HepG2 (cell line): ENCODE measurements around the gene COPS4. TPM values are rescaled to one million over a fixed set of nuclear protein-coding genes. Genes with fewer than 3 reads are reported as not detected.

Experiments used
- CHCHD3 ChIP-seq: sonication (generic); formaldehyde crosslinking; IDR thresholded peaks from 2 replicates; pipeline ENCODE4 v1.8.0; 2022; ENCODE audit warnings: mild to moderate bottlenecking, missing genetic modification reagents, moderate library complexity
- CHD2 ChIP-seq: IDR thresholded peaks from 2 replicates; pipeline ENCODE4 v1.6.1; 2011; ENCODE audit warnings: low read depth, low read length, improper control_type of control experiment
- HOMEZ ChIP-seq: IDR thresholded peaks from 2 replicates; pipeline ENCODE4 v1.6.1; 2016; ENCODE audit warnings: low read depth
- MAF1 ChIP-seq: sonication (generic); formaldehyde crosslinking; IDR thresholded peaks from 2 replicates; pipeline ENCODE4 v1.5.0; 2020; ENCODE audit warnings: missing genetic modification reagents, borderline replicate concordance
- MAFK ChIP-seq, 2 experiments: IDR thresholded peaks in 1 of 2; conservative IDR thresholded peaks in 1 of 2; 2 replicates each; pipeline ENCODE4 v1.6.1; 2011; ENCODE audit warnings: improper control_type of control experiment in 2 of 2, low read length in 2 of 2
- MTA3 ChIP-seq: sonication (generic); formaldehyde crosslinking; IDR thresholded peaks from 2 replicates; pipeline ENCODE4 v1.4.0; 2020; ENCODE audit warnings: missing genetic modification reagents
- PHB2 ChIP-seq: fragments of 450-650 bp; IDR thresholded peaks from 2 replicates; pipeline ENCODE4 v1.6.1; 2018; ENCODE audit not compliant: partially characterized antibody
- RORA ChIP-seq: sonication (generic); formaldehyde crosslinking; IDR thresholded peaks from 2 replicates; pipeline ENCODE4 v1.5.0; 2020; ENCODE audit warnings: mild to moderate bottlenecking, missing genetic modification reagents, moderate library complexity
- SOX6 ChIP-seq, 2 experiments: fragments of 450-650 bp in 1 of 2; sonication (generic) in 1 of 2; formaldehyde crosslinking in 1 of 2; IDR thresholded peaks; 2 replicates each; pipeline versions ENCODE4 v1.4.0 to v1.6.1; 2017 to 2020; ENCODE audit warnings: antibody characterized with exemption in 1 of 2, mild to moderate bottlenecking in 1 of 2, missing genetic modification reagents in 1 of 2
- SYNCRIP ChIP-seq: fragments of 200-400 bp; formaldehyde crosslinking; IDR thresholded peaks from 2 replicates; pipeline ENCODE4 v1.6.1; 2018; ENCODE audit warnings: mild to moderate bottlenecking, low read depth, low read length; ENCODE audit not compliant: insufficient read depth
- THAP9 ChIP-seq: sonication (generic); formaldehyde crosslinking; IDR thresholded peaks from 2 replicates; pipeline ENCODE4; 2020; ENCODE audit warnings: missing genetic modification reagents, mild to moderate bottlenecking, borderline replicate concordance
- ZNF30 ChIP-seq: sonication (generic); formaldehyde crosslinking; IDR thresholded peaks from 2 replicates; pipeline ENCODE4 v1.5.0; 2020; ENCODE audit warnings: mild to moderate bottlenecking, missing genetic modification reagents
- ZNF318 ChIP-seq: sonication (generic); formaldehyde crosslinking; IDR thresholded peaks from 2 replicates; pipeline ENCODE4 v1.4.0; 2020; ENCODE audit warnings: mild to moderate bottlenecking, missing genetic modification reagents
- ZNF460 ChIP-seq: sonication (generic); formaldehyde crosslinking; IDR thresholded peaks from 2 replicates; pipeline ENCODE4 v1.5.1; 2020; ENCODE audit warnings: missing genetic modification reagents, mild to moderate bottlenecking, borderline replicate concordance
- ZNF543 ChIP-seq: sonication (generic); formaldehyde crosslinking; IDR thresholded peaks from 2 replicates; pipeline ENCODE4 v1.4.0; 2020; ENCODE audit warnings: mild to moderate bottlenecking, missing genetic modification reagents
- ZNF766 ChIP-seq: sonication (generic); formaldehyde crosslinking; IDR thresholded peaks from 2 replicates; pipeline ENCODE4 v1.5.0; 2020; ENCODE audit warnings: missing genetic modification reagents, borderline replicate concordance
- polyA plus RNA-seq, 8 experiments: library from polyadenylated mRNA; depleted of rRNA in 3 of 8; stranded (reverse) in 7 of 8; unstranded in 1 of 8; fragments of >200 nt; fragmentation: Illumina TruSeq in 4 of 8; extraction: Trizol in 4 of 8; gene quantifications; 2 replicates each; pipeline versions ENCODE4 v1.2.1 to v1.2.3, GENCODE V29; 2011 to 2016; ENCODE audit warnings: low read depth in 4 of 8, missing spikeins in 1 of 8, mixed read lengths in 1 of 8; ENCODE audit not compliant: insufficient read depth in 1 of 8
- total RNA-seq, 5 experiments: library from RNA; depleted of rRNA; stranded (reverse); fragments of >200 nt; fragmentation: Illumina TruSeq; extraction: Trizol; gene quantifications; 2 replicates each; pipeline ENCODE4 v1.2.3, GENCODE V29; 2016; ENCODE audit warnings: low read depth in 1 of 5

Gene COPS4
- total and polyA plus RNA-seq, 2 of the 13 experiments (the other 11 are each of a cell fraction or from before 2014, with no cell fraction given), result 28.8 to 52.5 TPM

- TF ChIP-seq ZNF318 (CRISPR knock-in tag) (peak; percentile 83; the same call in 1 of the 2 replicates), ZNF766 (peak; percentile 35; the same call in 1 of the 2 replicates), THAP9 (CRISPR knock-in tag) (peak; percentile 84; the same call in 1 of the 2 replicates), RORA (CRISPR knock-in tag) (no peak), SOX6 (IDR thresholded peaks at IDR 0.05) (no peak), SOX6 (CRISPR knock-in tag; IDR thresholded peaks at IDR 0.05) (peak; percentile 87), CHCHD3 (no peak), HOMEZ (peak; percentile 70), SYNCRIP (no peak), PHB2 (no peak), MAF1 (no peak), CHD2 (no peak), MTA3 (CRISPR knock-in tag) (no peak), MAFK (conservative IDR thresholded peaks at IDR 0.05 in 1 of 2, IDR thresholded peaks at IDR 0.05 in 1 of 2; ENCODE audit: low read length in 2 of 2) (no peak; a peak in 1 of 4 replicates), ZNF30 (CRISPR knock-in tag) (no peak), ZNF543 (CRISPR knock-in tag) (peak; percentile 85; the same call in 1 of the 2 replicates), ZNF460 (CRISPR knock-in tag) (peak; percentile 73; the same call in 1 of the 2 replicates)
Measured at GRCh38 chr4:83034630-83035494, at the start of gene COPS4 (continued).
